HL-60/S4 treated with retinoic acid at 250 ng/mL for 4 days and 3 days (cell line): ENCODE data around the gene UGT1A7.

ENCODE experiments used
- in situ Hi-C: fragments of 300-500 bp; cut with MboI; formaldehyde crosslinking; loops from 2 replicates; pipeline ENCODE4 v1.7.0; 2022; ENCODE audit warnings: low sequenced_read_pairs

UGT1A7 gene

DNA sequence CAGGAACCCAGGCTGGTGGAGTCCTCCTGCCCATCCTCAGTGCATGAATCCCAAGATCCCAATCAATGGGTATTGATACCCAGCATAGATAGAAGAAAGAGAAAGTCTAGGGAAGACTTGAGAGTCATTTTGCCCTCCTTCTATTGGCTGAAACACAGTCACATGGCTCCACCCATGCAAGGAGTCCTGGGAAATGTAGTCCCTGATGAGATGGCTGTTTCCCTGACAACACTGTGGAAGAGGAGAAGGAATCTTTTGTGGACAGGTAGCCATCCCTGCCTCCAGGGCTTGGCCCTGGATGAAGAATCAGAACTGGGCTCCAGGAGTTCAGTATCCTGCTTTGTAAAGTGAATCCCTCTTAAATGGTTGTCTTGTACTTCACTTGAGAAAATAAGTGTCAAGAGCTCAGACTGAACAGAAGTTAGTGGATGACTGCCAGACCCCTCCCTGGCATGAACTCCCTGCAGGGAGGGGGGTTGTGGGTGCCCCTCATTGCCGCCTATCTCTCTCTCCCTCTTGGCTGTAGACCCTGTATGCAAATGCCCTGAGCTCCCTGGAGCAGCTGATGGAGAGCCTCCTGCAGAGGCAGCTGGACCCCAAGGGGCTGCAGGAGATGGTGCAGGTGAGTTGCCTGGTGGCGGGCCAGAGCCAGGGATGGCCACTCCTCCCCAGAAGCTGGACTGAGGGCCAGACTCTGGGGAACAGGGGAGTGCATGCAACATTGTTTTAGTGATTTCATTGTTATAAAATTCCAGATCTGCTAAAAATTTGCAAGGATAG lies 132.5 kb downstream of the UGT1A7 start:
- in situ Hi-C loops, result no loop called here

DNA sequence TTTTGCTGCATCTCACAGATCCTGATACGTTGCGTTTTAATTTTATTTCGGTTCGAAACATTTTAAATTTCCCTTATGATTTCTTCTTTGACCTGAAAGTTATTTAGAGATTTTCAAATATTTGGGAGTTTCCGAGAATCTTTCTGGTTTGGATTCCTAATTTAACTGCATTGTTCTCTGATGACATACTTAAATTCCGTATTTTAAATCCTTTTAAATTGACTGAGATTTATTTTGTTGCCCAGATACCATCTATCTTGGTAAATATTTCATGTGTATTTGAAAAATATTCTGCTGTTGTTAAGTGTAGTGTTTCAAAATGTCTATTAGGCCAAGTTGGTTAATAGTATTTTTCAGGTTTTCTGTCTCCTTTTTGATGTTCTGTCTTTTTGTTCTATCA lies 134.2 kb downstream of the UGT1A7 start:
- in situ Hi-C loops, result no loop called here

DNA sequence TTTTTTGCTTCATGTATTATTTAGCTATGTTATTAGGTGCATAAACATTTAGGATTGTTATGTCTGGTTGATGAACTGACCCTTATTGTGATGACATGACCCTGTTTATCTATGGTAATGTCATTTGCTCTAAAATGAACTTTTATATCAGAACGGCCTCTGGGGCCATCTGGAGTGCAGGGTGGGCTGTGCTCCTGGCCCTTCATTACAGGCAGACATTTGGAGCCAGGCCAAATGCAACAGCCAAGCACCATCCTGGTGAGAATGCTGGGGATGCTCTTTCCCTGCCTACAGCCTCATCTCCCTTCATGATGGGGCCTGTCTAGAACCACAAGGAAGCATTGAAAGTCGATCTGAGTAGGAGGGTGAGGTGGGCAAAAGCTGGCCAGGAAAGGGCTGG lies 134.6 kb downstream of the UGT1A7 start:
- in situ Hi-C loops, result no loop called here

DNA sequence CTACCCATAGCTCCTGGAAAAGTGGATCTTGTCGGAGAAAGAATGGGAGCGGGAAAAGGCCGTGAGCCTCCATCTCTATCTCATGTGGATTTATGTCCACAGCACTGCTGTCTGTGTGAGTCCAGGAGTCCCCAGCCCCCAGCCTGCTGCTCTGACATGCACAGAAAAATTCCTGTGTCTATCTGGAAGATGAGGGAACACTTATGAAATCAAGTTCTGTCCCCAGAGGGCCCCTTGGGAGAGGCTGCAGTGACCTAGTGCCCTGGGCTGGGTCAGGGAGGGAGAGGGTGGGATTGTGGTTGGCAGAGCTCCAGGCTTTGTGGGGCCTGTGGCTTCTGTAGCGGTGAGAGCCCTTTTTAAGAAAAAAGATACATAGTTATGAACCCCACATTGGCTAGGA lies 135.1 kb downstream of the UGT1A7 start:
- in situ Hi-C loops, result no loop called here

DNA sequence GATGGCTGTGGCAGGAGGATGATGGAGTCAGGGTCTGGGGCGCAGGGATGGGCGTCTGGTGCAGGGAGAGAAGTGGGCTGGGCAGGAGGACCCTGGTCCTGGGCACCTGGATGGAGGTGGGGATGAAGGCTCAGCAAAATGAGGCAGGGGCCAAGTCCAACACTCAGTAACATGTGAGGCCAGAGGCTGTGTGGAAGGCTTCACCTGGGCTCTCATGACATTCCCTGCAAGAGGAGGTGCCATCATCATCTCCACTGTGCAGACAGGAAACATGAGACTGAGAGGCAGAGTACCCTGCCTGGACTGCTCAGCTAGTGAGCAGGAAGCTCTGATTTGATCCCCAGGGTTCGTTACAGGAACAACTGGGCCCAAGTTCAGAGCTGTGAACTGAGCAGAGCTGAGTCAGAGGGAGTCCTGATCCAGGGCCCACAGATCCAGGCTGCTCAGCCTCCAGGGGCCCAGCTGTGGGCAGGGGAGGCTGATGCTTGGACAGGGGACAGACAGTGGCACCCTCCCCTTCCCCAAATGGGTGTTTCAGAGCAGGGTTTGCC lies 135.7 kb downstream of the UGT1A7 start:
- in situ Hi-C loops, result no loop called here

DNA sequence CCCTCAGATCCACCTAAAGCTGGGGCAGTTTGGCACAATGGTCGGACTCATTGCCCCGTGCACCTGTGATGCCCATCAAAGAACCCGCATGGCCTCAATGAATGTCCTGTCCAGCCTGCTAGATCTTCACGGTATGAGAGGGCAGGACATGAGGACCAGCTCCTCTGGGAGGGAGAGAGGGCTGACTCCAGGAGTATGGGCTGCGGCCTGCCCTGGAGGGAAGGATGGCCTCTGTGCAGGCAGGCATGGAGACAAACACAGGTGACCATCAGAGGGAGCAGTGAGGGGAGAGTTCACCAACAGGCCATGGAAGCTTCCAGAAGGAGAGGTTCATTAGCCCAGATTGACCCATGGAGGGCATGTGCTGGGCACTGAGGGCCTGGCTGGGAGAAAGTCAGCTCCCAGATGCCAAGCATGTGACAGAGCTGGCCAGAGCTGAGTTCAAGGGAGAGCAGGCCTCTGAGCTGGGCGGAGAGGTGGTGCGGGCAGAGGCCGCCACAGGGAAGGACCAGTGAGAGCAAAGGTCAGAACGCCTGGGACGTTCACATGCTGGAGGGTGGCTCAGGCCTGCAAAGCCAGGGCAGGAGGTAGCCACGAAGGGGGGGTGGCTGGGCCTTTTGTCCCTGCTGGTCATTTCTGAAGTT lies 136.4 kb downstream of the UGT1A7 start:
- in situ Hi-C loops, result no loop called here

DNA sequence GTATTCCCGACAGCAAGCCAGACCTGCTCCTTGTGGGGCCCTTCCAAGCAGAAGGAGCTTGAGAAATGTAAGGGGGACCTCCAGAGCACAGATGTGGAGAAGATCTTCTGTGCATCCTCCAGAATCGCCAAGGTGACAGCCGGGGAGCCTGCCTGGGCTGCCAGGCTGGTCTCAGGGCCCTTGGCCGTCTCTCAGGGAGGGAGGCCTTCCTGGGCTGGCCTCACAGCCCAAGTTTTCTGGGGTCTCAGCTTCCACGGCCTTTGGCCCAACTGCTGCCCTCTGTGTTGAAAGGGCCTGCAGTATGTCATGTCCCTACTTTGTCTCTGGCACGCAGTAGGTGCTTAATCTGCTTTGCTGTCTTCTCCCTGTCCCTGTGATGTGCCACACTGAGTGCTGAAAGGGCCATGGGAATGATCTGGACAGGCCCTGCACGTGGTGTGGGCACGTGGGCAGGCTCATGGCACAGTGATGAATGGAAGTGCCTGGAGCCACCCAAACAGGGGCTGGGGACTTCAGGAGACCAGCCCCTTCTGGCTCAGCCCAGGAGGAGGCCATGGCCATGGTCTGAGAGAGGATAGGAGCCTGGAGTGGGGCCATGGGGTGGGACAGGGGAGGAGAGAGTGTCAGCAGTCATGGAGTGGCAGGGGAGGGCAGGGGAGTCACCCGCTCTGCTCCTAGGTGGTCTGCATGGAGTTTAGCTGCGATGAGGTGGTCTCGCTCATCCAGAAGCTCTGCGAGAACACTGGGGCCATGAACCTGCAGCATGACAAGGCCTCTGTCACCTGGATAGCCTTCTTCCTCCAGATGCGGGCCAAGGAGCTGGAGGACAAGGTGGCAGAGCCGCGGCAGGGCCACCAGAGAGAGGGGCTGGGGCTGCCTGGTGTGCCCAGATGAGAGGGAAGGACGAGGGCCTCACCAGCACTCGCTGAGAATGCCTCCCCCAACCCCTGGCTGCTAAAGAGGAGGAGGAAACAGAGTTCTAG lies 137.2 kb downstream of the UGT1A7 start:
- in situ Hi-C loops, result no loop called here

DNA sequence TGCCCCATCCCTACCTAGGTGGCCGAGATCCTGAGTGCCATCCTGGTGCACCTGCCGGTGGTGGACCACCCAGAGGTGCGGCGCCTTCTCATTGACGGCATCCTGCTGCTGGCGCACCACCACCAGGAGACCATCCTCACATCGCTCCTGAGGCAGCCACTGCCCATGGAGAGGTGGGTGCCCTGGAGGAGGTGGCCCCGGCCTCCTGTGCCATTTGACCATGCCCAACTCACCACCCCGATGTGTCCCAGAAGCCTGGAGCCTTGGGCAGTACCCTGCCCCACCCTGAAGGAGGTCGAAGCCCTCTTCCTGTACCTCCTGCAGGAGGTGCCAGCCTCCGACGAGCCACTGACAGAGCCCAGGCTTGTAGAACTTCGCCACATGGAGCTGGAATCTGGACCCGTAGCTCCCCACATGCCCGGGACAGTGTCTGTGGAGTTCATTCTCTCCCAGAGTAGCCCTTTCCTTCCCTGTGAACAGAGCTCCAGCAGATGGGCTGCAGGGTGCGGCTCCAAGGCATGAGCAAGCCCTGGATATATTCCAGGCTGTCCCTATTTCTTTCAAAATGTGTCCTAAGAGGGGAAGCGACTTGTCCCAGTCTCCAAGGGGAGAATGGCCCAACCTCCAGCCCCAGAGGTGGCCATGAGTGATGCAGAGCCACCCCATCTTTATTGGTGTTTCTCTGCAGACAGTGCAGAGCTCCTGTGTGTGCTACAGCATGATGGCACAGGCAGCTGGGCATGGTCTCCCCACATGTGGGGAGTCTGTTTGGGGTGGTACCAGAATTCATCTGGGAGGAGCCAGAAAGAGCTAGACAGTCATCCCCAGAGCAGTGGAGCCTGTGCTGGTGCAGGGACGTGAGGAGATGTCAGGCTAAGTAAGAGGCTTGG lies 138.4 kb downstream of the UGT1A7 start:
- in situ Hi-C loops, result no loop called here

DNA sequence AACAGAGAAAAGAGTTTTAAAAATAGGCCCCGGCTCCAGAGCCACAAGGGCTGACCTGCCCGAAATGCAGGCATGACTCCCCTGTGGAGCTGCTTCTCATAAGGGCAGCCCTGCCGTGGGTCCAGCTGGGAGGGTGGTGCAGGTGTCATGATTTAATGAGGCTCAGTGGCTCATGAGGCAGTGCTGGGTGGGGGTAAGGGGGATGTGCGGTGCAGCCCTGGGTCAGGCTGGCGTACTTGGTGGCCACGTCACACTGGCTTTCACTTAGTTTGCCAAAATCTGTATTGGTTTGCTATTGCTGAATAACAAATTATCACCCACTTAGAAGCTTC lies 139.0 kb downstream of the UGT1A7 start:
- in situ Hi-C loops, result no loop called here

DNA sequence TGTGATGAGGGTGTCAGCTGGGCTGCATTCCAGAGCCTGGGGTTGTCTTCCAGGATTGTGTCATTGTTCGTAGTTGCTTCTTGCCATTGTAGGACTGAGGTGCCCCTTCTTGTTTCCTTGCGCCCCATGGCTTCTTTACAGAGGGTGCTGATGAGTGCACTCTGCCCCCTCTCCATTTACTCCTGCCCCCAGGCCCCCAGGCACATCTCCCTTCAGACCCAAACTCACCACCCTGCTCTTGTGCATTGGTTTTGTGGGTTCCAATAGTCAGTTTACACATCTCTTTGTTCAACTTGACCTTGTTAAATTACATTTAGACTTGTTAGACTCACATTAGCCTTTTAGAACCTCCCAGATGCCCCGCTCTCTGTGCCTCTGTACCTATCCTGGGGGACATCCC lies 139.5 kb downstream of the UGT1A7 start:
- in situ Hi-C loops, result no loop called here

DNA sequence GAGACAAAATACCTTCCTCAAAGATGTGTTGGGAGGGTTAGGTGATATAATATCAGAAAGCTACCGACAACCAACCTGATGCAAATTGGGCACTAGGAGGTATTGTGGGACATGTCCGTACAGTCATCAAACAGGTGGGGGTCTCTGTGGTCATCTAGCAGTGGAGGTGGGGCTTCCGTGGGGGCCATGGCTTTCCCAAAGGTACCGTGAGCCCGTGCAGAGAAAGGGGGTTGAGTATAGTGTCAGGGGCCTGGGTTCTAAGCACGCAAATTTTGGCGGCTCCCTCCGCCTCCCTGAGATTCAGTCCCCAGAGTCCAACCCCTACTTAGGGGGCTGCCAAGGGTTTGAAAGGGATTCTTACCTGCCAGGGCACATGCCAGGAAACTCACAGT lies 140.0 kb downstream of the UGT1A7 start:
- in situ Hi-C loops, result no loop called here

DNA sequence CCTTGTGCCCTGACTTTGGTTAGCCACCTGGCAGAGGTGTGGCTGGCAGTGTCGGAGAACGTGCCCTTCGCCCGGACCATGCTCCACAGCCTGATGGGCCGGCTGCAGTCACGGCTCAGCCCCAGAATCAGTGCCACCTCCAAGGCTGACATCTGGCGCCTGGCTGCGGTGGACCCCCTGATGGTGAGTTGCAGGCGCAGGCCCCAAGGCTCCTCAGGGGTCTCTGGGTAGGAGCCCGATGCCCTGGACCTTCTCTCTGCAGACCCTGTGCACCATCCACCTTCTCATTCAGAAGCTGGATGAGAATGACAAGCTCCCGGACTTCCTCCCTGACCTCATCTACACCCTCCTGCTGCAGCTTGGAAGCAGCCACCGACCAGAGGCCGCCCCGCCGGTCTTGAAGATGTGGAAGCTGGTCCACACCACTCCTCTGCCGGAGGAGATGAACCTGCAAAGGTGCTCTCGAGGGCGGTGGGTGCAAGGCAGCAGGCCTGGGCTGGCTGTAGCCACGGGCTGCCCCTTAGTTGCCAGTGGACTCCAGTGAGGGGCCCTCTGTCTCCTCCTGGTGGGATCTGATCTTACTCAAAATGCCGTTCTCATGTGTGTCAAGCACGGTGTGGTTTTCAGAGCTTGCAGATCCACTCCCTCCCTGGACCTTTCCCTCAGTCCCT lies 140.5 kb downstream of the UGT1A7 start:
- in situ Hi-C loops, result no loop called here
